Myocyte (in vitro differentiated cells): ENCODE results near the gene IRGQ. TPM values are rescaled to one million over a fixed set of nuclear protein-coding genes. Genes with fewer than 3 reads are reported as not detected.
A peak's percentile ranks its signal among the peaks of the same experiment; 100 is the strongest.
"Not testable (repeated sequence)": the region's sequence is repeated elsewhere in the genome, so short reads cannot be mapped to it uniquely, and the experiment has no call there.

Experiments used
- DNase-seq: peaks from one replicate; pipeline ENCODE4 v3.0.0-alpha.2; 2012; ENCODE audit warnings: low read depth
- polyA plus RNA-seq: library from polyadenylated mRNA; unstranded; fragments of >200 nt; gene quantifications from one replicate; pipeline ENCODE4 v1.2.1, GENCODE V29; 2012; ENCODE audit warnings: missing spikeins
- total RNA-seq: library from RNA; depleted of rRNA; stranded (reverse); fragments of >200 nt; gene quantifications from 2 replicates; pipeline ENCODE4 v1.2.3, GENCODE V29; 2014

IRGQ gene
- total RNA-seq: 41.3 and 48.1 TPM in 2 replicates
- 12.1 TPM for polyA plus RNA-seq

- peak; percentile 100 for DNase-seq
Measured at GRCh38 chr19:43595999-43596841, at the start of gene IRGQ, which contains the start of gene ZNF576. Gene IRGQ, minus strand, starts transcription at chr19:43596134. Its CDS starts 796 bp downstream, at chr19:43595338. Gene ZNF576, plus strand, starts transcription at chr19:43596595. Its CDS starts 514 bp downstream, at chr19:43597109.

- no peak for DNase-seq
Measured at GRCh38 chr19:43644181-43644580, 48.2 kb upstream of the IRGQ start.

- DNase-seq: peak; percentile 50
Measured at GRCh38 chr19:43643326-43643725, 47.4 kb upstream of the IRGQ start.

- DNase-seq: no peak
Measured at GRCh38 chr19:43642531-43642930, 46.6 kb upstream of the IRGQ start.

DNA sequence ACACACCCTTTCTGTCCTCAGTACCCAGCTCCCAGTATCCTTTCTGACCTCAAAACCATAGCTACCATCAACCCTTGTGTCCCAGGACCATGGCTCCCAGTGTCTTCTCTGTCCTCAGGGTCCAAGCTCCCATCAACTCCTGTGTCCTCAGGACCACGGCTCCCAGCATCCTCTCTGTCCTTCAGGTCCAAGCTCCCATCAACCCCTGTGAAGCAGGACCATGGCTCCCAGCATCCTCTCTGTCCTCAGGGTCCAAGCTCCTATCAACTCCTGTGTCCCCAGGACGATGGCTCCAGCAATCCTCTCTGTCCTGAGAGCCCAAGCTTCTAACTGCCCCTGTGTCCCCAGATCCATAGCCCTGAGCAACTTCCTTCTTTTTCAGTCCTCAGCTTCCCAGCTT is 45.4 kb upstream of the IRGQ start:
- no peak for DNase-seq

GRCh38 chr19:43640424-43640757 is 44.5 kb upstream of the IRGQ start:
- no peak for DNase-seq

GRCh38 chr19:43639519-43640423 is 43.8 kb upstream of the IRGQ start, which contains the start of gene CADM4:
Gene CADM4, minus strand, starts transcription at chr19:43639850. Its CDS starts 60 bp downstream, at chr19:43639790.
- DNase-seq: peak; percentile 8

GRCh38 chr19:43638995-43639518 is 43.1 kb upstream of the IRGQ start:
- DNase-seq: no peak

GRCh38 chr19:43638214-43638994 is 42.5 kb upstream of the IRGQ start:
- no peak for DNase-seq

- peak; percentile 21 for DNase-seq
Measured at GRCh38 chr19:43636121-43636683, 40.3 kb upstream of the IRGQ start.

DNA sequence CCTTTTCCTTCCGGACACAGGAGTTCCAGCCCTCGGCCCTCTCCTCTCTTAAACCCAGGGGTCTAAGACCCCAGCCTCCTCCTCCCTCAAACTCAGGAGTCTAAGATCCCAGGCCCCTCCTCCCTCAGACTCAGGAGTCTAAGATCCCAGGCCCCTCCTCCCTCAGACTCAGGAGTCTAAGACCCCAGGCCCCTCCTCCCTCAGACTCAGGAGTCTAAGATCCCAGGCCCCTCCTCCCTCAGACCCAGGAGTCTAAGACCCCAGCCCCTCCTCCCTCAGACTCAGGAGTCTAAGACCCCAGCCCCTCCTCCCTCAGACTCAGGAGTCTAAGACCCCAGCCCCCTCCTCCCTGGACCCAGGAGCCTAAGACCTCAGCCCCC is 39.6 kb upstream of the IRGQ start:
- DNase-seq: not testable (repeated sequence)

- no peak for DNase-seq
Measured at GRCh38 chr19:43634872-43635560, 39.1 kb upstream of the IRGQ start.

- no peak for DNase-seq
Measured at GRCh38 chr19:43634506-43634871, 38.6 kb upstream of the IRGQ start.

DNA sequence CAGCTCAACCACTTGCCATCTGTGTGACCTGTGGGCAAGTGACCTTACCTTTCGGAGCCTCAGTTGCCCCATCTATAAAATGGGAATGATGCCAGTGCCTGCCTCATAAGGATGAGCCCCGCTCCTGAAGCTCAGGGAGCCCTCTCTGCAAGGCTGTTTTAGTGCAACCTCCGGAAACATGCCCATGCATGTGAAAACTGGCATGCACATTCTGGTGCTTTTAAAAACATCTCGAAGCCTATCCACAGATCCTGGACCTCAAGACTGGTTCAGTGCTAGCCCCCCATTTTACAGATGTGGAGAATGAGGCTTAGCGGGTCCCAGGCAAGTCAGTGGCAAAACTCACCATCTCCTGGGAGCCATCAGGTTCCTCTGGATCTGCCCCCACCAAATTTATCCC is 38.1 kb upstream of the IRGQ start:
- DNase-seq: no peak

GRCh38 chr19:43633520-43633919 is 37.6 kb upstream of the IRGQ start:
- no peak for DNase-seq

GRCh38 chr19:43631491-43631890 is 35.6 kb upstream of the IRGQ start:
- DNase-seq: no peak

DNA sequence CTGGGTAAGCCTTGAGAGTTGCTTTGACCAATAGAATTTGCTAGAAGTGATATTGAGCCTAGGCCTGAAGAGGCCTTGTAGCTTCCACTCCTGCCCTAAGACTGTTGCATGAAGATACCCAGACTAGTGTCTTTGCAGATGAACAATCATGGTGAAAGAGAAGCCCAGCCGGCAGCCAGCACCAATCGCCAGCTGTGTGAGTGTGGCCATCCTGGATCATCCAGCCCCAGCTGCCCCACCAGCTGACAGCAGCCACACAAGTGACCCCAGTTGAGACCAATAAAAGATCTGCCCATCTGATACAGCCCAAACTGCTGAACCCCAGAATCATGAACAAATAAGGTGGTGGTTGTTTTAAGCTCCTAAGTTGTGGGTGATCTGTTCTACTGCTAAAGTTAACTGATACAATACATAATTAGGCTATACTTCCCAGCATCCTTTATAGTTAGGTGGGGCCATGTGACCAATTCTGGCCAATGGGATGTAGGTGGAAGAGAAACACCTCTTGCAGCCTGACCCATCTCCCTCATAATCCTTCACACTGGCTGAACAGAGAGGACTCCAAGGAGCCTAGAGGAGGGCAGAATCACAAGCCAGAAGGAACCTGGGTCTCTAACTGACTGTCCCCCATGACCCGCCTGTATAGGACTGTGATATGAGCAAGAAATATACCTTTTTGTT is 32.9 kb upstream of the IRGQ start:
- peak; percentile 38 for DNase-seq

DNA sequence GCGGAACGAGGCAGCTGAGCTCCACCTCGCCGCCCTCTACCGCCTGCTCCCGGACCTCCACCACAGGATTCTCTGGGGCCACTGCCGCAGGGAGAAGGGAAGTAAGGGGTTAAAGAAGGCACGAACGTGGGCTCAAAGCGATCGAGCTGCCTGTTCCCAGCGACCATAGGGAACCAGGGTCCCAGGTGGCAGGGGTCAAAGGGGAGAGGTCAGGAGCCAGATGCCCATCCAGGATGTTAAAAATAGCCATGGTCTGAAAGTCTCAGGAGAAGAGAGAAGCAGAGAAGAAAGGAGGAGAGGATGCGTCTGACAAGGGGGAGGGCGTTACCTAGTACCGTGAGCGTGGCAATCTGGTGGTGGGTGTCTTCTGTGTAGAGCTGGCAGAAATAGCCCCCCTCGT is 30.9 kb upstream of the IRGQ start:
- no peak for DNase-seq

- no peak for DNase-seq
Measured at GRCh38 chr19:43625918-43626579, 30.1 kb upstream of the IRGQ start.
